HG03442 (cell line): ENCODE data around the gene ATP5MC2.

Experiments
- ATAC-seq: cut with Tn5 transposase; IDR thresholded peaks from one replicate; pipeline ENCODE4 v1.9.1; 2021; ENCODE audit warnings: mild to moderate bottlenecking, moderate library complexity; ENCODE audit not compliant: unreplicated experiment

The ATP5MC2 gene

DNA sequence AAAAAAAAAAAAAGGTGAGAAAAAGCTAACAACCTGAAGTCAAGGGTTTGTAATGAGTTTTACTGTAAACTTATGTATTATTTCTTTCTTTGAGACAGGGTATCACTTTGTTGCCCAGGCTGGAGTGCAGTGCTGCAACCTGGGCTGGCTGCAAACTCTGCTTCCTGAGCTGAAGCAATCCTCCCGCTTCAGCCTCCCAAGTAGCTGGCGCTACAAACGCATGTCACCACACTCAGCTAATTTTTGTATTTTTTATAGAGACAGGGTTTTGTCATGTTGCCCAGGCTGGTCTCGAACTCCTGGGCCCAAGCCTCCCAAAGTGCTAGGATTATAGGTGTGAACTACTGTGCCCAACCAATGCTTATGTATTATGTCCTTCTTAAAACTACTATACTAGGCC lies 58.9 kb downstream of the ATP5MC2 start:
- ATAC-seq, result no peak
